Fibroblast of villous mesenchyme (primary cell): ENCODE results near the gene RPS28. TPM values are rescaled to one million over a fixed set of nuclear protein-coding genes. Genes with fewer than 3 reads are reported as not detected.

Experiments
- DNase-seq: peaks from one replicate; pipeline ENCODE4 v3.0.0-alpha.2; 2010; ENCODE audit warnings: low read depth
- H3K4me3 ChIP-seq: 2 replicates; pipeline ENCODE4 v1.5.1; 2011; ENCODE audit warnings: low read depth, mild to moderate bottlenecking, low read length
- total RNA-seq: library from RNA; depleted of rRNA; stranded (reverse); fragments of >200 nt; gene quantifications from 2 replicates; pipeline ENCODE4 v1.2.3, GENCODE V29; 2012
- TF ChIP-seq, protein P1 (sequence below): IDR thresholded peaks from 2 replicates; pipeline ENCODE4 v1.5.1; 2012; ENCODE audit warnings: low read depth, mild to moderate bottlenecking, low read length; ENCODE audit not compliant: insufficient read depth

RPS28 gene
- total RNA-seq, 1 donor: 86.4 TPM

DNA sequence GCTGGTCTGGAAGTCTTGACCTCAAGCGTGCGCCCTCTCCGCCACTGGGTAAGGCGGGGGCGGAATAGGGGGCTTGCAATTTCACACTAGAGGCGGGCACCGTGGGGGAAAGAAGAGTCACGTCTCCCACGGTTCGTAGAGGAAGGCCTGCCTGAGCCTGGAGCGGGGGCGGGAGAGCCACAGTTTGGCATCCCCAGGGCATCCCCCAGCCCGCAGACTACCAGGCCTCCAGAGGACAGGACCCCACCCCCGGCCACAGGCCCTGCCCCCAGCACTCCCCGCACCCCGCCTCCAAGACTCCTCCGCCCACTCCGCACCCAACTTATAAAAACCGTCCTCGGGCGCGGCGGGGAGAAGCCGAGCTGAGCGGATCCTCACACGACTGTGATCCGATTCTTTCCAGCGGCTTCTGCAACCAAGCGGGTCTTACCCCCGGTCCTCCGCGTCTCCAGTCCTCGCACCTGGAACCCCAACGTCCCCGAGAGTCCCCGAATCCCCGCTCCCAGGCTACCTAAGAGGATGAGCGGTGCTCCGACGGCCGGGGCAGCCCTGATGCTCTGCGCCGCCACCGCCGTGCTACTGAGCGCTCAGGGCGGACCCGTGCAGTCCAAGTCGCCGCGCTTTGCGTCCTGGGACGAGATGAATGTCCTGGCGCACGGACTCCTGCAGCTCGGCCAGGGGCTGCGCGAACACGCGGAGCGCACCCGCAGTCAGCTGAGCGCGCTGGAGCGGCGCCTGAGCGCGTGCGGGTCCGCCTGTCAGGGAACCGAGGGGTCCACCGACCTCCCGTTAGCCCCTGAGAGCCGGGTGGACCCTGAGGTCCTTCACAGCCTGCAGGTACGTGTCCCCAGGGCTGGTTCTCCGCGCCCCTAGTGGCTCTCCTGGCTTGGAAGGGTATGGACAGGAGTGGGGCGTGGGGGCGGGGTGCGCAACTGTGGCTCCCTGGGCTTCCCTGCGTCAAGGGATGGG lies 42.8 kb downstream of the RPS28 start, which contains the start of gene ANGPTL4:
Gene ANGPTL4 (plus strand): TSS at position 353 of the 969 bp plus-strand sequence. CDS start 167 bp downstream, at position 520.
- peak within 1 kb of the TSS; percentile 88 for H3K4me3 ChIP-seq
- TF ChIP-seq, protein P1, sequence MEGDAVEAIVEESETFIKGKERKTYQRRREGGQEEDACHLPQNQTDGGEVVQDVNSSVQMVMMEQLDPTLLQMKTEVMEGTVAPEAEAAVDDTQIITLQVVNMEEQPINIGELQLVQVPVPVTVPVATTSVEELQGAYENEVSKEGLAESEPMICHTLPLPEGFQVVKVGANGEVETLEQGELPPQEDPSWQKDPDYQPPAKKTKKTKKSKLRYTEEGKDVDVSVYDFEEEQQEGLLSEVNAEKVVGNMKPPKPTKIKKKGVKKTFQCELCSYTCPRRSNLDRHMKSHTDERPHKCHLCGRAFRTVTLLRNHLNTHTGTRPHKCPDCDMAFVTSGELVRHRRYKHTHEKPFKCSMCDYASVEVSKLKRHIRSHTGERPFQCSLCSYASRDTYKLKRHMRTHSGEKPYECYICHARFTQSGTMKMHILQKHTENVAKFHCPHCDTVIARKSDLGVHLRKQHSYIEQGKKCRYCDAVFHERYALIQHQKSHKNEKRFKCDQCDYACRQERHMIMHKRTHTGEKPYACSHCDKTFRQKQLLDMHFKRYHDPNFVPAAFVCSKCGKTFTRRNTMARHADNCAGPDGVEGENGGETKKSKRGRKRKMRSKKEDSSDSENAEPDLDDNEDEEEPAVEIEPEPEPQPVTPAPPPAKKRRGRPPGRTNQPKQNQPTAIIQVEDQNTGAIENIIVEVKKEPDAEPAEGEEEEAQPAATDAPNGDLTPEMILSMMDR: peak; percentile 36
- peak; percentile 91 for DNase-seq

- H3K4me3 ChIP-seq: peak overlapping the region; percentile 39
- TF ChIP-seq, protein P1: no peak
- no peak for DNase-seq
Measured at GRCh38 chr19:8366121-8366581, 44.9 kb downstream of the RPS28 start.

DNA sequence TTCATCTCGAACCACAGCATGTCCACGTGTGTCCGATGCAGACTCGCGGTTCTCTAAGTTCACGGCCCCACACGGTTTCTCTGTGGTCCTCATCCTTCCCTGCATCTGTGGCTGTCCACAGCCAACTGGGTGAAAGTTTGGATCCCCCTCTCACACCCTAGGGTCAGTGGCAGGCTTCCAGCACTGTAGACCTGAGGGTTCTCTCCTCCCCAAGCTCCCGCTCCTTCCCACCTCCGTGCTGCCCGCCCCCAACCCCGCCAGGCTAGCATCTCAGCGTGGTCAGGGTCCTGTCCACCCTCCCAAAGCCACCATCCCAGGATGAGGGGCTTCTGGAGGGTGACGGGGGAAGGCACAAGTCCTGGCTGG lies 45.6 kb downstream of the RPS28 start:
- H3K4me3 ChIP-seq: peak overlapping the region; percentile 48
- peak; percentile 91 for DNase-seq
- TF ChIP-seq, protein P1: no peak

- DNase-seq: peak; percentile 99
- TF ChIP-seq, protein P1: no peak
- peak overlapping the region; percentile 48 for H3K4me3 ChIP-seq
Measured at GRCh38 chr19:8367327-8368001, 46.2 kb downstream of the RPS28 start.

DNA sequence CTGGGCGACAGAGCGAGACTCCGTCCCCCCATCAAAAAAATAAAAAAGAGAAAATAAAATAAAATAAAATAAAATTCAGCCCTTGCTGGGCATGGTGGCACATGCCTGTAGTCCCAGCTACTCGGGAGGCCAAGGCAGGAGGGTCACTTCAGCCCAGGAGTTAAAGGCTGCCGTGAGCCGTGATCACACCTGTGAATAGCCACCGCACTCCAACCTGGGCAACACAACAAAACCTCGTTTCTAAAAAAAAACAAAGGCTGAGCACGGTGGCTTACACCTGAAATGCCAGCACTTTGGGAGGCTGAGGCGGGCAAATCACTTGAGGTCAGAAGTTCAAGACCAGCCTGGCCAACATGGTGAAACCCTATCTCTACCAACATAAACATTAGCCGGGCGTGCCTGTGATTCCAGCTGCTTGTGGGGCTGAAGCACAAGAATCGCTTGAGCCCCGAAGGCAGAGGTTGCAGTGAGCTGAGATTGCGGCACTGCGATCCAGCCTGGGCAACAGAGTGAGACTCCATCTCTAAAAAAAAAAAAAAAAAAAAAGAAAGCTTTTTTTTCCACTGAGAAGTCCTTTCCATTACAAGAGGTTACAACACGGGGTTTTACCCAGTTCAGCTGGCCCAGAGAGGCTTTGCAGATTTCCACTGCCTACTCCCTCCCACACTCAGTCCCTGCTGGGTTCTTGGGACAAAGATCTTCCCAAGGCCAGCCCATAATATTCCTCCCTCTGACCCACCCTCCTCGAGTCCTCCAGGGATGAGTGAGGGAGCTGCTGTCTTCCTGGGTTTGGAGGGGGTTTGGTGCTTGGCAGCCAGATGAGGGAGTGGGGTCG lies 49.1 kb downstream of the RPS28 start:
- peak; percentile 87 for DNase-seq
- TF ChIP-seq, protein P1: no peak
- H3K4me3 ChIP-seq: peak overlapping the region; percentile 5
